NCI-H1436 (cell line): ENCODE measurements around the gene FBXO4.

Source experiments
- DNase-seq: peaks from one replicate; lab custom pipeline; 2025; lab: John Stamatoyannopoulos, UW

FBXO4 gene, protein sequence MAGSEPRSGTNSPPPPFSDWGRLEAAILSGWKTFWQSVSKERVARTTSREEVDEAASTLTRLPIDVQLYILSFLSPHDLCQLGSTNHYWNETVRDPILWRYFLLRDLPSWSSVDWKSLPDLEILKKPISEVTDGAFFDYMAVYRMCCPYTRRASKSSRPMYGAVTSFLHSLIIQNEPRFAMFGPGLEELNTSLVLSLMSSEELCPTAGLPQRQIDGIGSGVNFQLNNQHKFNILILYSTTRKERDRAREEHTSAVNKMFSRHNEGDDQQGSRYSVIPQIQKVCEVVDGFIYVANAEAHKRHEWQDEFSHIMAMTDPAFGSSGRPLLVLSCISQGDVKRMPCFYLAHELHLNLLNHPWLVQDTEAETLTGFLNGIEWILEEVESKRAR

DNA sequence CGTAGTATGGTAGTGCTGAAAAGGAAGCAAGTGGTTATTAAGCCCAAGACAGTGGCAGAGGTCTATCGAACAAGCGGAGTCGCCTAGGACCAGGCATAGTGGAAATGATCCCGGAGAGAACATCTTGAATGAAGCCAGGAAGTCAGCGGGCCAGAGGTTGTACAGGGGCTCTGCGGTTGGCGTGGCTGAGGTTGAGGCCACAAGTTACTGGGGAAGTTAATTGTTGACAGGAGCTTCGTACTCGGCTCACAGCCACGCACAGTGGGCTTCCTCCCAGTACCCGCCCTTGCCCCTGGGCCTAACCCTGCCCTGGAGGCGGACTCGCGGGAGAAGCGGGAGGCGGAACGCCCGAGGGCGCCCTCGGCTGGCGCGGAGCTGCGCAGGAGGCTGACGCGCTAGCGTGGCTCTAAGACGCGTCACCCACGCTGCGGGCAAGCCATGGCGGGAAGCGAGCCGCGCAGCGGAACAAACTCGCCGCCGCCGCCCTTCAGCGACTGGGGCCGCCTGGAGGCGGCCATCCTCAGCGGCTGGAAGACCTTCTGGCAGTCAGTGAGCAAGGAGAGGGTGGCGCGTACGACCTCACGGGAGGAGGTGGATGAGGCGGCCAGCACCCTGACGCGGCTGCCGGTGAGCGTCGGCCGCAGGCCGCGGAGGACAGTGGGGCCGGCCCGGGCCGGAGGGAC lies at the start of gene FBXO4:
TSS of gene FBXO4 (plus strand) at position 410 of the 683 bp plus-strand sequence. CDS start at position 439, 29 bp downstream.
- DNase-seq, result peak; percentile 76

DNA sequence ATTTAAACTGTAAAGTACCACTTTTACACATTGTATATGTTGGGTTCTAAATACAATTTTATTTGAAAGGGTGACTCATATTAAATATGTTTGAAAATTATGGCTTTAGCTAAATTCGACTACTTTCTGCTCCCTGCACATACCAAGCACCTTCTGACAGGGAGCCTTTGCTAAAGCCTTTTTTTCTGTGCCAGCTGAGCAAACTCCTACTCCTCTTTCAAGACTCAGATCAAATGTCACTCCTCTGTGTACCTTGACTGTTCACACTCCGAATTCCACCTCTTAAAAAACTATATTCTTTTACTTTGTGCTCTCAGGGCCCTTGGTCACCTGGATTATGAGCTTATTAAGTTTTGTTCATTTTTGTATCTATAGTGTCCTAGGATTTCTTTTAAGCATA lies 48.4 kb upstream of the FBXO4 start:
- DNase-seq, result no peak

DNA sequence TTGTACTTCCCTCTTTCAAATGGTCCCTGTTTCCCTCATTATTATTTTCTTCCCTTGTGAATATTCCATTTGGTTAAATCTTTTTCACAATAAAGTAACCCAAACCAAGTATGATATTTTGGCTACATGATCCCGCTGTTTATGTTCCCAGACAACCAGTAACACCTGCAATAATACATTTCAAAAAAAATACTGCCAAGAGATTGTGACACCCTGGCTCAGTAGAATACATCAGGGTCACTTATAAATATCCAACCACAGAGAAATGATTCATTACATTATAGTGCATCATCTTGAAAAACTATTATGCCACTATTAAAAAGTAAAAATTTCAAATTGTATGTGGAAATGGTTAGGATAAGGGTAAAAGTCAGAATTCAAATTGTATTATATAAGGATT lies 47.7 kb upstream of the FBXO4 start:
- DNase-seq, result no peak

DNA sequence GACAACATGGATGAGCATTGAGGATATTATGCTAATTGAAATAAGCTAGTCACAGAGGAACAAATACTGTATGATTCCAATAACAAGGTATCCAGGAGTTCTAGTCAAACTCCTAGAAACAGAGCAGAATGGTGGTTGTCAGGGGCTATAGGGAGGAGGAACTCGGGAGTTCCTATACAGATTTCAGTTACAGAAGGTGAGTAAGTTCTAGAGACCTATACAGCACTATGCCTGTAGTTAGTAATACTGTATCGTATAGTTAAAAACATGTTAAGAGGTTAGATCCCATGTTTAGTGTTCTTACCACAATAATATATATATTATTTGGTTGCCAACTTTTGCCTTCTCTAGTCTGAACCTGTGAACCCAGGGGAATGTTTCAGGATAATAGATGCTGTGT lies 46.9 kb upstream of the FBXO4 start:
- DNase-seq, result no peak

DNA sequence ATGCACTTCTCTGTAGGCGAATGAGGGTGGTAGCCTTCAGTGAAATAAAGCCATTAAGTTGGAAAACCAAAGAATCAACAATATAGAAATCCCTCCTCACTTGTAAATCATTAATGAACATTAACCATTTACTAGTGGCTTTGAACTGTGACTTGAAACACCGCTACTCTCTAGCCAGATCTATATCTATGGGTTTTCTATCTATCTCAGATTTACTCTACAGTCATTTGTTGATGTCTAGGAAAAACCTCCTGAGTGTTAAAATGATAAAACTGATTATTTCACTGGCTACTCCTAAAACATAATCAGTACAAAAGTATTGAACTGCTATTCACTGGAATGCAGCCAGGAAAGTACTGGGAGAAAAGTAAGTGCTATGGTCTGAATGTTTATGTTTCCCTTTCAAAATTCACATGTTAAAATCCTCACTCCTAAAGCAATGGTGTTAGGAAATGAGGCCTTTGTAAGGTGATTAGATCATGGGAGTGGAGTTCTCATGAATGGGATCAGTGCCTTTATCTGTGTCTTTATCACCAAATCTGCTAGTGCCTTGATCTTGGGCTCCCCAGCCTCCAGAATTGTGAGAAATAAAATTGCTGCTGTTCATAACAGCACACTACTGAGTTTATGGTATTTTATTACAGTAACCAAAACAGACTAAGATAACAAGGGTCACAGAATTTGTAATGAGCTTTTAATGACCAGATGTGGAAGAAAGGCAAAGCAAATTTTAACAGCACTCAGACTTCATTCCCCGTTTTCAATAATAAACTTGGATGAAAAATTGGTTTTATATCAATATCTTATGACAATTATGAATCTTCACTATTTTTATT lies 46.2 kb upstream of the FBXO4 start:
- DNase-seq, result no peak

DNA sequence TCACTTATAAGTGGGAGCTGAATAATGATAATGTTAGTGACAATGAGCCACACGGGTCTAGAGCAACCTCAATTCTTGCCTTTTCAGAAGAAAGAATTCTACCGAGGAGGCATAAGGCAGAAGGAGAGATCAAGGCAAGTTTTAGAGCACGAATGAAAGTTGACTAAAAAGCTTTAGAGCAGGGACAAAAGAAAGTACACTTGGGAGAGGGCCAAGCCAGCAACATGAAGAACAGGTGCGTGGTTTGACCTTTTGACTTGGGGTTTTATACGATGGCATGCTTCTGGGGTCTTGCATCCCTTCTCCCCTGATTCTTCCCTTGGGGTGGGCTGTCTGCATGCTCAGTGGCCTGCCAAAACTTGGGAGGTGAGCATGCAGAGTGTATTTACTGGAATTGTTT lies 42.3 kb upstream of the FBXO4 start:
- no peak for DNase-seq

DNA sequence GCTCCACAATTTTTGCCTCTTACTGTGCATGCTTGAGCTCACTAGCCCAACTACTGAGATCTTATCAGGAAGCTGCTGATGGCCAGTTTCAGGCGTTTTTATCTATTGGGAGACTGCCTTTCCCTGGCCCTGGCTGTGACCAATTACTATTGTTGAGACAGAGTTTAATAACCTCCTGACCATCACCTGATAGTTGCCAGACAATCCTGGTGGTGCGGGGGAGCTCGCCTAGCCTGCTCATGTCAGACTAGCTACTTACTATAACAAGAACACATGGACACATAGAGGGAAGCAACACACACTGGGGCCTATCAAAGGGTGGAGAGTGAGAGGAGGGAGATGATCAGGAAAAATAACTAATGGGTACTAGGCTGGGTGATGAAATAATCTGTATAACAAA lies 41.8 kb upstream of the FBXO4 start:
- DNase-seq, result no peak

DNA sequence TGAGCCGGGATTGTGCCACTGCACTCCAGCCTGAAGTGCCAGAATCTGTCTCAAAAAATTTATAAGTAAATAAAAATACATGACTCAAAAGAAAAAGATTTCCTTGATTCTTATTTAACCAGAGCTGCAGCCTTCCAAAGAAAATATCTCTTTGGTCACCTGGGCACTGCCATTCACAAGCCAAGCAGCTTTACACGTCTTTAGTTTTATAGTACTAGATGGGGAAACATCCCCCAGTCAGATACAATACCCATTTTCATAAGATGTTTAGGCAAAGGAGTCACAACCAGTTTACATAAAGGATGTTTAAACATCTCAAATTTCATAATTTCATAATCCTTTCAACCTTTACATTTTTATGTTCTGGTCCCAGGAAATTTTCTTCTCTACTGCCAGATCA lies 41.1 kb upstream of the FBXO4 start:
- no peak for DNase-seq

DNA sequence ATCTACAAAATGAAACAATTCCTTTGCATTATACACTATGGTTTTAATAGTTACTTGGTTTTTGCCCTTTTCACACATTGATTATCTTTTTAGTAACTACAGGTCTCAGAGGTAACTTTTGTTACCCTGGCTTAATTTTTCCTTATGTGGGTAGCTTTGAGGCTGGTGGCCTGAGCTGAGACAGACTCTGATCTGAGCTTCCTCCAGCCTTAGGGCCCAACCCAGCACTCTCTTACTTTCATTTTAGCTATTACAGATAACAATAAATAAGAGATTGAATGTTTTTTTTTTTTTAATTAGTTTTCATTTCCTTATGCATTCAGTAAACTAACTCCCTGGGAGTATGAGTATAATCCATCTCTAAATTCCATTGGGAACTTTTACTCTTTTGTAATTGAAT lies 39.8 kb upstream of the FBXO4 start:
- no peak for DNase-seq

DNA sequence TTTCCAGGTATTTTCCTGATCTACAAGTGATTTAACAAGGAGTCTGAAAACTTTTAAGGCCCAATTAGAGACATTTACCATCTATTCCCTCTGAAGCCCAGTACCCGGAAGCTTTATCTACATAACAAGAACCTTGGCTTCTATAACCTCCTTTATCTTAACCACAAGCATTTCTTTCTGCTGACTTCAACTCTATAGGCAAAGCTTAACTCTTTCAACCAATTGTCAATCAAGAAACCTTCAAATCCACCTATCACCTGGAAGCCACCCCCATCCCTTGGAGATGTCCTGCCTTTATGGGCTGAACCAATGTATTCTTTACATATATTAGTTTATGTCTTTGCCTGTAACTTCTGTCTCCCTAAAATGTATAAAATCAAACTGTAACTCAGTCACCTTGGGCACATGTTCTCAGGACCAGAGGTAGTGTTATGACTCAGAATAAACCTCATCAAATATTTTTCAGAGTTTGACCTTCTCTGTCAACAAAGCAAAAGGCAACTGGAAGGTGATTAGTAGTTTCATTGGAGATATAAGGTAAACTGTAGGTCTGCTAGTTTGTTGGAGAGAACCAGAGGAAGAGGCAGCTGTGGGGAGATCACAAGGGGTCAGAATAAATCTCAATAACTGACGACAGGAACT lies 33.9 kb upstream of the FBXO4 start:
- DNase-seq, result no peak

DNA sequence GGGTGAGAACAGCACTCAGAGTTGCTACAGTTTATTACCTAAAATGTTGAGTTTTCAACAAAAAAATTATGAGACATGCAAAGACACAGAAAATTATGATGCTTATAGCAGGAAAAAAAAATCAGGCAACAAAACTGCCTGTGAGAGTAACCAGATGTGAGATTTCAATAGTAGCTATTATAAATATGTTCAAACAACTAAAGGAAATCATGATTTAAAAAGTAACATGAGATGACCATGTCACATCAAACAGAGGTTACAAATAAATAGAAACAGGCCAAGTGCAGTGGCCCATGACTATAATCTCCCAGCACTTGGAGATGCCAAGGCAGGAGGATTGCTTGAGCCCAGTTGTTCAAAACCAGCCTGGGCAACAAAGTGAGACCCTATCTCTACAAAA lies 33.0 kb upstream of the FBXO4 start:
- no peak for DNase-seq

DNA sequence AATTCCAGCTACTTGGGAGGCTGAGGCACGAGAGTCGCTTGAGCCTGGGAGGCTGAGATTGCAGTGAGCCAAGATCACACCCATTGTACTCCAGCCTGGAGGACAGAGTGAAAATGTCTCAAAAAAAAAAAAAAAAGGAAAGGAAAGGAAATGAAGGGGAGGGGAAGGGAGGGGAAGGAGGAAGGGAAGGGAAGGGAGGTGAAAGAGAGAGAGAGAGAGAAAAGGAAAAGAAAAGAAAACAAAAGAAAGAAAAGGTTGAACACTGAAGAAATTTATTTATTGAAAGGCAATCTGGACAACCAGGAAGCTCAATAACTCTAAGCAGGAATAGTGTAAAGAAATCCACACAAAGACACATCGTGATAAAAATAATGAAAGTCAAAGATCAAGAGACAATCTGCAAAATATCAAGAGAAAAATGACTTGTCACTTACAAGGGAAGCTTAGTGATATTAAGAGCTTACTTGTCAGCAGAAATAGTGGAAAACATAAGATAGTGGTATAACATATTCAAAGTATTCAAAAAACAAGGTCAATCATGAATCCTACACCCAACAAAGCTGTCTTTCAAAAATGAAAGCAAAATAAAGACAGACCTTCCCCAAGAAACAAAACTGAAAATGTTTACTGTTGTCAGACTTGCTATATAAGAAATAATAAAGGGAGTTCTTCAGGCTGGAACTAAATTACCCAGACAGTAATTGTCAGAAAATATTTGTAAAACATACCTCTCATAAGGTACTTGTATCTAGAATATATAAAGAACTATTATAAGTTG lies 31.8 kb upstream of the FBXO4 start:
- DNase-seq, result no peak

DNA sequence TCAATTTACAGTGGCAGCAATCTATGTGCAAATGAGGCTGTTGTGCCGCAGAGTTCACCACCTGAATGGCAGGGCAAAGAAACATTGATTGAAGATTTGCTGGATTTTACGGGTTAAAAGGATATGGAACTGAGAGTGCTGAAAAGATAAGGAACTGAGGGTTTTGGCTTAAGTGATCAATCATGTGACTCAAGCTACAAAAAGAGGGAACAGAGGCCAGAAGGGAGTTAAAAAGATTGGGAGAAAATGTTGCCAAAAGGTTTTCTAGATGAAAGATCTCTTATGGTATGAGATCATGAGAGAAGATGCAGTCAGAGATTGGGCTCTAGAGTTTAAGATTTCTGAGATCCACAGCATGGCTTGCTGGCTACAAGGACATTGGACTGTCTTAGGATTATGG lies 28.9 kb upstream of the FBXO4 start:
- DNase-seq, result no peak

DNA sequence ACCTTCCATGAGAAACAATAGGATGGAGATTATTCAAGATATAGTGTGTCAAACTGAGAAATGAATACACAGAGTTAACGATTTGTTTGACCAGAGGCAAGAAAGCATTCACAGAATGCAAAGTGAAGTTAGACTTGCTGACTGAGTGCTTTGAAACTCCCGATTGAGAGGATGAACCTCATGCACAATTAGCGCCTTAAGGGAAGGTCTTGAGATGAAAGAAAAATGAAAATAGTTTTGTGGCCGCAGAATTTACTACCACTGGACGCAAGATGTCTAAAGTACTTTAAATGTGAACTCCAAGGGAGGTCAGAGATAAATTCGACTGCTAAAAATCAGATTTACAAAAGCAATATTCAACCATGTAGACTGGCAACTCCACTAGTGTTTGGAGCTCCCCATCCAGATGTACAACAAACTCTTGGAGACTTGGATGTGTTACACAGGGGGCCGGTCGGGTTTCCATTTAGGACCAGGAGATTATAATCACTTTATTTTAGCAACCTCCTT lies 21.6 kb upstream of the FBXO4 start:
- DNase-seq, result no peak

DNA sequence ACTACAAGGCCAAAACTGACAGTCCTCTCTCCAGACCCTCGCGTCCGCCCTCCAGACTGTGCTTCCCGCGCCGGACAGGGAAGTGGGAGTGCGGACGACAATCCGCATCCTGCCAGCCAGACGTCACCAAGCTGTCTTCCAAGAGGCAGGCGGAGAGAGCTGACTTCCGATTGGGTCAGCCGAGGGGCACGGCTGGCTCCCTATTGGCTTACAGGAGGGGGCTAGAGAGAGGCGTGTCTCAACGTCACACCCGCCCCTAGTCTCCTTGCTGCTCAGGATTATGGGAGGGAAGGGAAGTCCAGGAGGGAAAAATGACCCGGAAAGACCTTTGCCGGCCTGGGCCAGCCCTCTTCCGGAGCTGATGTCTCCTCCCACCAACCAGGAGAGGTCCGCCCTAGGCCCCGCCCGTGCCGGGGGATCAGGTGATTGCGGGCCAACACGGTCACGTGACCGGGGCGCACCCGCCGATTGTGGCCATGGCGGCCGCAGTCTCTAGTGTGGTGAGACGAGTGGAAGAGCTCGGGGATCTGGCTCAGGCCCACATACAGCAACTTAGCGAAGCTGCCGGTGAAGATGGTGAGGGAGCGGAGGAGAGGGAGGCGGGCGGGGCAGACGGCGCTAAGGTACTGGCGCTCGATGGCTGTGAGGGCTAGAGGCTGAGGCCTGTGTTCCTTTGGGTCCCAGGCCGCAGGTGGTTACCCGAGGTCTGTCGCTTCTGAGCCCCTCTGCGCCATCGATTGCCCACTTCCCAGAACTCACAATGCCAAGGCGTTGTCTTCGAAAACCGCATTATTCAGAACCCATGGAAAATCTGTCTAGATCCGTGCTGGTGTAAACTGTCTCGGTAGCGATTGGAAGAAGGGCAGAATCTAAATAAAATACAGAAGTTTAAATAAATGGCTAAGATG lies 20.9 kb upstream of the FBXO4 start, which contains the start of gene RIMOC1:
TSS of gene RIMOC1 (plus strand) at position 453 of the 908 bp plus-strand sequence. CDS start at position 477, 24 bp downstream.
- DNase-seq, result peak; percentile 93

DNA sequence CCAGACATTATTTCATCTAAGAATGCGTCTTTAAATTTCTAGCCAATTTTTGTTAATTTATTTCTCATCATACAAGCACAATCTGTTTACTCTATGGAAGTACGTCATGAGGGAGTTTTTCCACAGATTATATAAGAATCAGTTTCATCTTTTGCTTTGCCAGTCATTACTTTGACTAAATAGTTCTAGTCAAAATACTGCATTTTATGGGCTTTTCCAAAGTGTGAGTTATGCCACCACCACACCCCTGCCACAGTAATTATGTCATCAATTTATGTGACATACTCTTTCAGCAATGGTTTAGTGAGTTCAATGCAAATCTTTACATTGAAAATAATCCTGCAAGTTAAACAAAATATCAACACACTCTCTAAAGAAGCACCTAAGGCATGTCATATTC lies 18.9 kb upstream of the FBXO4 start:
- no peak for DNase-seq

DNA sequence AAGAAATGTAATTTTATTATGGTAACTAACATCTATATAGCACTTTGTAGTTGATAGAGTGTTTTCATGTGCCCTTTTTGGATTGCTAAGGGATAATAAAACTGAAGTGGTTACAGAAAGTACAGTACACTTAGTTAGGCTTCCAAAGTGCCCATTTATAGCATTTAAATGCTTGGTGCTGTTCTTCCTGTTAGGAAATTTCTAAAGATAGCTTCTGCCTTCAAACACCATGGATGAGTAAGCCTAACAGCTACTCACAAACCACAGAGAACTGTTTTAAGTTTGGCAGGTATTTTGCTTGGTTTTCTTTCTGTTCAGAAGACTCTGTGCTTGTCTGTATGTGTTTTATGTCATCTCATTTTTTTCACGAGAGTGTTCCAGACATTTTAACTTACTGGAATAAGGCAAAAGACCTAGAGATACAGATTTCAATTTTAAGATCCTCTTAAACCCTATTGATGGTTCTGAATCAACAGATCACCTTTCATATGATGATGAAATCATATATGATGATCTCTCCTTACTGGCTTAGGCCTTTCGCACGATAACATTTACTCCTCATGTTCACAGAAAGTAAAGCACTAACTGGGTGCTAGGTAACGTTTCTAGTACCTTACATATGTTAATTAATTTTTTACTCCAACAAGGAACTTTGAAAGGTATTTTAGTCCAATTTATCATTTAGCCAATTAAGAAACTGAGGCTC lies 16.6 kb upstream of the FBXO4 start:
- no peak for DNase-seq

DNA sequence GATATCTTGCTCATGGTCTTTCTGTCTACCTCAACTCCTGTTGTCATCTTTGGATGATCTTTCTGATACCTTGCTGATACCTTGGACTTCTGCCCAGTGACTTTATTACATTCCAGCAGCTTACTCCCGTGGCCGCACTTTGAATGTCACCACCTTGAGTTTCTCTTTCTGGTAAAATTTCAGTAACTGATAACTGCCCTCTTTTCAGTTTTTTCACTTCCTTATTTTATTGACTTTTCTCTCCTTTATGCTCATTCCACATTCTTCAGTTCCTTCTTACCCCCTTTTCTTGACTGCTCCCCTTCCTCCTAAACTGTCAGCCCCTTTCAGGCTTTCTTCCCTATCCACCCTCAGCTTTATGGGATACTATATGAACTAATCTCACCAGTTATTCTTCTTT lies 7.0 kb upstream of the FBXO4 start:
- DNase-seq, result no peak

DNA sequence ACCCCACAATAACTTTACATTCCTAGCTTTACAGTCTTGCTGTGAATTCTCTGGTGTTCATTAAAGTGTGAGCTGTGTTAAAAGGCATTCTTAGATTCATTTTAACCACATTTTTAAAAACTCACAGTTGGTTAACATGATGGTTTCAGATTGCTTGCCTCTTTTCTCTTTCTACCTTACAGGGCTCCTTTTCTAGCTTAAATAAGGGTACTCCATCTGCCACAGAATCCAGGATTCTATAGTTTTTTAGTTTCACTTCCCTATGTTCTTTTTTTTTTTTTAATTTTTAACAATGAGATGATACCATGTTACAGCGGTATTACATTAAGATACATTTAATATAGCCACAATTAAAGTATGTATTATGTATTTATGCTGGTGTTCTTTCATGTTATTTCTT lies 3.9 kb upstream of the FBXO4 start:
- no peak for DNase-seq
